ENCODE measurements around the gene IFNAR1.
A peak's percentile ranks its signal among the peaks of the same experiment; 100 is the strongest.

The IFNAR1 gene

DNA sequence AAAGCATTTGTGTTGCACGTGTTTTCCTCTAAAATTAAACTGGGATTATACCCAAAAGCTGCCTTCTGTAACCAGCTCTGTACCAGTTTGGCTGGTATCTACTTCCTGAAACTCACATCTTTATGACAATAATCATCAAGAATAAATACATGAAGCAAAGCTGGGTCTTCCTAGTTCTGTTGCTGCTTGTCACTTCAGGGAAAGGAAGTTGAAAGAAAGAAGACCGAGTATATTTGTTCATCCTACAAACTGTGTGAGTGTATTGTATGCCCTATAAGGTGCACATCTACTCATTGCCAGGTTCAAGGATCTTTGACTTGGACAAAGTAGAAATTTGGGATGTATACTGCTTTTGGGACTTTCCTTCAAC is 49.3 kb downstream of the IFNAR1 start:
- H3K27ac ChIP-seq (ENCODE audit: low read length): peak overlapping the region; percentile 1; the same call in 1 of the 2 replicates

DNA sequence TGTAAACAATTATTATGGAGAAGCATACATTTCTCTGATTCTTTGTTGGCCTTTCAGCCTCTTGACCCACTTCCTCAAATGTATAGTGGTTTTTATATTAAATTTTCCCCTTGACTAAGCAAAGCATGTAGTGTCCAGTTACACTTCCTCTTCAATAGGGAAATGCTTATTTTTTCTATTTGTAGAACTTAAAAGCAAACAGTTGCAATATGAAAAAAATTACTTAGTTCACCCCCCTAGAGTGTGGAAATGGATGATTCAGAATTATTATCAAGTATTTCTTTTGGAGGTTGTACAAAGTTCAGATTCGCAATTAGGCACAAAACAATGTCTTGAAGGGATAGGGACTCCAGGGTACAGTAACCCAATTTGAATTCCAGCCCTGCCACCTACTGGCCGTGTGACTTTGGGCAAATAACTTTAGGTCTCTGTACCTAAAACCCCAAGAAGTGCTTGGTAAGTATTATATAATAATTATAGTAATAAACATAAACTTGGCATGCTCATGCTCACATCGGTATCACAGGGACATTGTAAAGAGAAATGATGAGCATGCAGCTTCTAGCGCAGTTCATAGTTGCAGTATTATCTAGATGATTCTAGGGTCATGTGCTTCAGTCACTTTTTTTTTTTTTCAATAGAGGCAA is 49.8 kb downstream of the IFNAR1 start:
- Histone ChIP-seq H3K27ac (ENCODE audit: low read length) (peak overlapping the region; percentile 1; the same call in 1 of the 2 replicates), H3F3A (ENCODE audit: insufficient read depth, low read length) (peaks cover under 1% of the 10 kb centered on the region; the same call in 1 of the 2 replicates), H2AFZ (ENCODE audit: low read length) (0 out of 2 replicates have a peak overlapping the region, but pooled peaks have one; percentile 1), H3K9me3 (replicated peaks; ENCODE audit: insufficient read depth, low read length) (no peaks in the 10 kb centered on the region), H3K79me2 (ENCODE audit: low read length) (no peaks in the 10 kb centered on the region), H3K36me3 (replicated peaks; ENCODE audit: insufficient read depth, low read length) (no peaks in the 10 kb centered on the region), H3K9me2 (replicated peaks; ENCODE audit: insufficient read depth, low read length) (no peaks in the 10 kb centered on the region), H3K4me1 (ENCODE audit: low read length) (peaks cover 29% of the 10 kb centered on the region), H3K9ac (ENCODE audit: low read length) (no peak overlapping the region), H3K4me3 (ENCODE audit: low read length) (no peak overlapping the region), H4K20me1 (ENCODE audit: insufficient read depth, low read length) (no peaks in the 10 kb centered on the region), H3K27me3 (replicated peaks; ENCODE audit: insufficient read depth, low read length) (no peaks in the 10 kb centered on the region), H3K4me2 (ENCODE audit: low read depth, low read length) (0 out of 2 replicates have a peak overlapping the region, but pooled peaks have one; percentile 11)
- no peak for TF ChIP-seq EZH2 (optimal IDR thresholded peaks at IDR 0.05; ENCODE audit: low read depth, low read length)
- TF ChIP-seq EZH2phosphoT487 (IDR thresholded peaks at IDR 0.05; ENCODE audit: low read length): no peak
- TF ChIP-seq CTCF (IDR thresholded peaks at IDR 0.05; ENCODE audit: low read length): peak; percentile 76
- peak; percentile 86 for DNase-seq

More for the DNA sequence above, 49.3 kb downstream of the IFNAR1 start:
- H3K4me2 ChIP-seq (ENCODE audit: low read depth, low read length): 0 out of 2 replicates have a peak overlapping the region, but pooled peaks have one; percentile 11
- no peaks in the 10 kb centered on the region for H4K20me1 ChIP-seq (ENCODE audit: insufficient read depth, low read length)
- no peaks in the 10 kb centered on the region for H3K27me3 ChIP-seq (replicated peaks; ENCODE audit: insufficient read depth, low read length)
- TF ChIP-seq EZH2 (optimal IDR thresholded peaks at IDR 0.05; ENCODE audit: low read depth, low read length): no peak
- no peak for TF ChIP-seq EZH2phosphoT487 (IDR thresholded peaks at IDR 0.05; ENCODE audit: low read length)
- TF ChIP-seq CTCF (IDR thresholded peaks at IDR 0.05; ENCODE audit: low read length): no peak
- no peak overlapping the region for H3K9ac ChIP-seq (ENCODE audit: low read length)
- DNase-seq: no peak
- no peaks in the 10 kb centered on the region for H3K9me3 ChIP-seq (replicated peaks; ENCODE audit: insufficient read depth, low read length)
- H3K4me3 ChIP-seq (ENCODE audit: low read length): no peak overlapping the region
- no peaks in the 10 kb centered on the region for H3K9me2 ChIP-seq (replicated peaks; ENCODE audit: insufficient read depth, low read length)
- 0 out of 2 replicates have a peak overlapping the region, but pooled peaks have one; percentile 1 for H2AFZ ChIP-seq (ENCODE audit: low read length)
- H3K4me1 ChIP-seq (ENCODE audit: low read length): peaks cover 28% of the 10 kb centered on the region
- no peaks in the 10 kb centered on the region for H3F3A ChIP-seq (ENCODE audit: insufficient read depth, low read length)
- no peaks in the 10 kb centered on the region for H3K36me3 ChIP-seq (replicated peaks; ENCODE audit: insufficient read depth, low read length)
- H3K79me2 ChIP-seq (ENCODE audit: low read length): no peaks in the 10 kb centered on the region

DNA sequence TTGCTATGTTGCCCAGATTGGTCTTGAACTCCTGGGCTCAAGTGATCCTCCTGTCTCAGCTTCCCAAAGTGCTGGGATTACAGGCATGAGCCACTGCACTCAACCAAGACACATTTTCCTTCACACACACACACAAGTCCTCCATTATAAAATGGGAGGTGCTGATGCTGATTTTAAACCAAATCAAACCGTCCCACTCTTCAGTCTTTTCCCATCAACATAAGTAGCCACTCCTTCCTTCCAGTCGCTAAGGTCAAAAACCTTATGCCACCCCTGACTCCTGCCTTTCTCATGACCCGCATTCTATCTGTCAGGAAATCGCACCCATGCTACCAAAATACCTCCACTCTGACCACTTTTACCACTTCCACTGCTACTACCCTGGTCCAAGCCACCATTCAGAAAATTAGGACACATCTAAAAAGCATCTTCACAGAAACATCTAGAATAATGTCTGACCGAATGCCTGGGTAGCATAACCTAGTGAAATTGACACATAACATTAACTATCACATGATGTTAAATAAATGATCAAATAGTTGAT is 50.4 kb downstream of the IFNAR1 start:
- H3K9me3 ChIP-seq (replicated peaks; ENCODE audit: insufficient read depth, low read length): no peaks in the 10 kb centered on the region
- no peak overlapping the region for H3K9ac ChIP-seq (ENCODE audit: low read length)
- H3K27me3 ChIP-seq (replicated peaks; ENCODE audit: insufficient read depth, low read length): no peaks in the 10 kb centered on the region
- H3K4me1 ChIP-seq (ENCODE audit: low read length): peaks cover 33% of the 10 kb centered on the region
- no peaks in the 10 kb centered on the region for H3K79me2 ChIP-seq (ENCODE audit: low read length)
- no peaks in the 10 kb centered on the region for H3K9me2 ChIP-seq (replicated peaks; ENCODE audit: insufficient read depth, low read length)
- H3K27ac ChIP-seq (ENCODE audit: low read length): no peak overlapping the region
- no peak overlapping the region for H3K4me2 ChIP-seq (ENCODE audit: low read depth, low read length)
- no peaks in the 10 kb centered on the region for H3K36me3 ChIP-seq (replicated peaks; ENCODE audit: insufficient read depth, low read length)
- no peak for DNase-seq
- H2AFZ ChIP-seq (ENCODE audit: low read length): no peak overlapping the region
- H4K20me1 ChIP-seq (ENCODE audit: insufficient read depth, low read length): no peaks in the 10 kb centered on the region
- TF ChIP-seq EZH2 (optimal IDR thresholded peaks at IDR 0.05; ENCODE audit: low read depth, low read length): no peak
- no peak for TF ChIP-seq EZH2phosphoT487 (IDR thresholded peaks at IDR 0.05; ENCODE audit: low read length)
- TF ChIP-seq CTCF (IDR thresholded peaks at IDR 0.05; ENCODE audit: low read length): no peak
- no peak overlapping the region for H3K4me3 ChIP-seq (ENCODE audit: low read length)
- H3F3A ChIP-seq (ENCODE audit: insufficient read depth, low read length): peaks cover 6% of the 10 kb centered on the region
